Skeletal muscle tissue (tissue), 4 donors: ENCODE results near the gene PHF3. TPM values are rescaled to one million over a fixed set of nuclear protein-coding genes. Genes with fewer than 3 reads are reported as not detected.

Experiments
- H3K27ac ChIP-seq: one replicate; pipeline ENCODE4 v1.7.0; 2013; ENCODE audit warnings: mild to moderate bottlenecking, low read depth, low read length, inconsistent platforms
- H3K27me3 ChIP-seq, 3 donors: one replicate each; pipeline ENCODE4 v1.7.0; 2013; ENCODE audit warnings: low read length in 3 of 3; ENCODE audit not compliant: control insufficient read depth in 3 of 3, insufficient read depth in 3 of 3
- H3K36me3 ChIP-seq, 3 donors: one replicate each; pipeline ENCODE4 v1.7.0; 2013; ENCODE audit warnings: low read length in 3 of 3; ENCODE audit not compliant: control insufficient read depth in 3 of 3, insufficient read depth in 3 of 3
- H3K4me1 ChIP-seq, 3 donors: one replicate each; pipeline ENCODE4 v1.7.0; 2013; ENCODE audit warnings: low read length in 3 of 3, mild to moderate bottlenecking in 3 of 3; ENCODE audit not compliant: control insufficient read depth in 3 of 3, insufficient read depth in 3 of 3
- H3K4me3 ChIP-seq, 3 donors: one replicate each; pipeline ENCODE4 v1.7.0; 2013; ENCODE audit warnings: low read length in 3 of 3
- H3K9ac ChIP-seq, 3 donors: one replicate each; pipeline ENCODE4 v1.7.0; 2013; ENCODE audit warnings: low read length in 3 of 3, mild to moderate bottlenecking in 3 of 3, moderate library complexity in 2 of 3, low read depth in 1 of 3
- H3K9me3 ChIP-seq, 3 donors: one replicate each; pipeline ENCODE4 v1.7.0; 2013; ENCODE audit warnings: low read length in 3 of 3; ENCODE audit not compliant: control insufficient read depth in 3 of 3
- total RNA-seq: library from RNA; depleted of rRNA; stranded (reverse); fragments of >200 nt; gene quantifications from one replicate; pipeline ENCODE4 v1.2.3, GENCODE V29; 2014
- donor health status: Osteomylitis.

The PHF3 gene
- 22.4 TPM for total RNA-seq

GRCh38 chr6:63635588-63636517, at the start of gene PHF3:
TSS of gene PHF3 (plus strand) at chr6:63635802. CDS start at chr6:63646552, 10,750 bp downstream.
- Histone ChIP-seq H3K9ac (peak within 1 kb of the TSS; percentile 82 to 92 (median 83)), H3K36me3 (no peaks in the 10 kb centered on the region), H3K27me3 (no peaks in the 10 kb centered on the region), H3K4me3 (peak within 1 kb of the TSS; percentile 86 to 92 (median 89)), H3K9me3 (no peaks in the 10 kb centered on the region), H3K27ac (peak within 1 kb of the TSS; percentile 94), H3K4me1 (peaks cover 14 to 27% (median 16%) of the 10 kb centered on the region in 3 donors)

- no peak overlapping the region for H3K9ac ChIP-seq
- H3K27ac ChIP-seq, result no peak overlapping the region
- H3K9me3 ChIP-seq, result no peaks in the 10 kb centered on the region
- H3K27me3 ChIP-seq, result no peaks in the 10 kb centered on the region
- H3K4me1 ChIP-seq, result no peaks in the 10 kb centered on the region
- H3K4me3 ChIP-seq, result no peak overlapping the region
- no peaks in the 10 kb centered on the region for H3K36me3 ChIP-seq
Observed at GRCh38 chr6:63589952-63590411, 45.6 kb upstream of the PHF3 start.

- peaks cover 0 to 3% (median under 1%) of the 10 kb centered on the region in 3 donors for H3K4me1 ChIP-seq
- no peak overlapping the region for H3K9ac ChIP-seq
- no peaks in the 10 kb centered on the region for H3K9me3 ChIP-seq
- no peaks in the 10 kb centered on the region for H3K36me3 ChIP-seq
- H3K27ac ChIP-seq, result no peak overlapping the region
- no peaks in the 10 kb centered on the region for H3K27me3 ChIP-seq
- H3K4me3 ChIP-seq, result no peak overlapping the region
Observed at GRCh38 chr6:63592886-63593285, 42.7 kb upstream of the PHF3 start.

- Histone ChIP-seq H3K27ac (no peak overlapping the region), H3K9ac (peak overlapping the region in 1 of 3 donors; percentile 71)
Observed at GRCh38 chr6:63597141-63598048, 38.2 kb upstream of the PHF3 start.

GRCh38 chr6:63598049-63599036, 37.3 kb upstream of the PHF3 start:
- H3K9ac ChIP-seq, result peak overlapping the region; percentile 71 to 84 (median 74)
- peaks cover 3 to 10% (median 5%) of the 10 kb centered on the region in 3 donors for H3K4me1 ChIP-seq
- H3K27ac ChIP-seq, result no peak overlapping the region
- H3K9me3 ChIP-seq, result no peaks in the 10 kb centered on the region
- peak overlapping the region; percentile 77 to 85 (median 83) for H3K4me3 ChIP-seq
- no peaks in the 10 kb centered on the region for H3K36me3 ChIP-seq
- H3K27me3 ChIP-seq, result no peaks in the 10 kb centered on the region

More at GRCh38 chr6:63597141-63598048, 38.2 kb upstream of the PHF3 start:
- no peaks in the 10 kb centered on the region for H3K9me3 ChIP-seq
- no peaks in the 10 kb centered on the region for H3K27me3 ChIP-seq
- H3K4me3 ChIP-seq, result peak overlapping the region; percentile 77 to 85 (median 83)
- H3K36me3 ChIP-seq, result no peaks in the 10 kb centered on the region
- peaks cover 3 to 10% (median 5%) of the 10 kb centered on the region in 3 donors for H3K4me1 ChIP-seq

GRCh38 chr6:63599243-63599642, 36.4 kb upstream of the PHF3 start:
- no peaks in the 10 kb centered on the region for H3K36me3 ChIP-seq
- H3K9me3 ChIP-seq, result no peaks in the 10 kb centered on the region
- H3K9ac ChIP-seq, result no peak overlapping the region
- H3K4me3 ChIP-seq, result no peak overlapping the region
- peaks cover 3 to 10% (median 5%) of the 10 kb centered on the region in 3 donors for H3K4me1 ChIP-seq
- no peak overlapping the region for H3K27ac ChIP-seq
- no peaks in the 10 kb centered on the region for H3K27me3 ChIP-seq

GRCh38 chr6:63600136-63600535, 35.5 kb upstream of the PHF3 start:
- H3K27ac ChIP-seq, result no peak overlapping the region
- H3K27me3 ChIP-seq, result no peaks in the 10 kb centered on the region
- H3K36me3 ChIP-seq, result no peaks in the 10 kb centered on the region
- H3K9me3 ChIP-seq, result no peaks in the 10 kb centered on the region
- H3K4me3 ChIP-seq, result no peak overlapping the region
- H3K9ac ChIP-seq, result no peak overlapping the region
- peaks cover 3 to 10% (median 5%) of the 10 kb centered on the region in 3 donors for H3K4me1 ChIP-seq

GRCh38 chr6:63609231-63609630, 26.4 kb upstream of the PHF3 start:
- Histone ChIP-seq H3K9me3 (no peaks in the 10 kb centered on the region), H3K27ac (no peak overlapping the region), H3K9ac (no peak overlapping the region), H3K4me1 (no peaks in the 10 kb centered on the region), H3K27me3 (no peaks in the 10 kb centered on the region), H3K4me3 (no peak overlapping the region), H3K36me3 (no peaks in the 10 kb centered on the region)

- H3K36me3 ChIP-seq, result no peaks in the 10 kb centered on the region
- H3K4me1 ChIP-seq, result no peaks in the 10 kb centered on the region
- no peak overlapping the region for H3K27ac ChIP-seq
- no peaks in the 10 kb centered on the region for H3K9me3 ChIP-seq
- no peak overlapping the region for H3K4me3 ChIP-seq
- H3K27me3 ChIP-seq, result no peaks in the 10 kb centered on the region
- H3K9ac ChIP-seq, result no peak overlapping the region
Observed at GRCh38 chr6:63610944-63611343, 24.7 kb upstream of the PHF3 start.
